HepG2 (cell line): Measurements from ENCODE around the gene SLC17A8. TPM values are rescaled to one million over a fixed set of nuclear protein-coding genes. Genes with fewer than 3 reads are reported as not detected.
A peak's percentile ranks its signal among the peaks of the same experiment; 100 is the strongest.

Source experiments
- CREM ChIP-seq, 2 experiments: sonication (generic) in 1 of 2; formaldehyde crosslinking in 1 of 2; IDR thresholded peaks; 2 replicates each; pipeline versions ENCODE4 v1.4.0 to v1.6.1; 2016 to 2020; ENCODE audit warnings: antibody characterized with exemption in 1 of 2, mild to moderate bottlenecking in 1 of 2, missing genetic modification reagents in 1 of 2
- DMAP1 ChIP-seq: IDR thresholded peaks from 2 replicates; pipeline ENCODE4 v1.6.1; 2016
- ELF1 ChIP-seq: sonication (generic); formaldehyde crosslinking; IDR thresholded peaks from 2 replicates; pipeline ENCODE4 v1.4.0; 2020; ENCODE audit warnings: missing genetic modification reagents
- ETV5 ChIP-seq: IDR thresholded peaks from 2 replicates; pipeline ENCODE4 v1.6.1; 2018; ENCODE audit warnings: missing biosample characterization, missing genetic modification reagents, inconsistent platforms, borderline replicate concordance
- FOXO1 ChIP-seq: sonication (generic); formaldehyde crosslinking; IDR thresholded peaks from 2 replicates; pipeline ENCODE4 v1.4.0; 2020; ENCODE audit warnings: missing genetic modification reagents
- GABPB1 ChIP-seq: IDR thresholded peaks from 2 replicates; pipeline ENCODE4 v1.6.1; 2016; ENCODE audit warnings: mild to moderate bottlenecking, missing genetic modification reagents, moderate library complexity, missing compliant biosample characterization
- HNRNPLL ChIP-seq: fragments of 200-400 bp; formaldehyde crosslinking; IDR thresholded peaks from 2 replicates; pipeline ENCODE4 v1.6.1; 2017; ENCODE audit warnings: mild to moderate bottlenecking, low read depth, low read length; ENCODE audit not compliant: poor library complexity, severe bottlenecking
- IRF2 ChIP-seq: IDR thresholded peaks from 2 replicates; pipeline ENCODE4 v1.6.1; 2018; ENCODE audit warnings: missing genetic modification reagents, missing compliant biosample characterization
- KDM4B ChIP-seq: sonication (generic); formaldehyde crosslinking; IDR thresholded peaks from 2 replicates; pipeline ENCODE4 v1.4.0; 2020; ENCODE audit warnings: missing genetic modification reagents
- MIER3 ChIP-seq: IDR thresholded peaks from 2 replicates; pipeline ENCODE4 v1.6.1; 2016; ENCODE audit warnings: missing compliant biosample characterization, borderline replicate concordance
- MXD3 ChIP-seq: IDR thresholded peaks from 2 replicates; pipeline ENCODE4 v1.6.1; 2016; ENCODE audit warnings: mild to moderate bottlenecking, missing biosample characterization, missing genetic modification reagents
- MZF1 ChIP-seq: sonication (generic); formaldehyde crosslinking; IDR thresholded peaks from 2 replicates; pipeline ENCODE4 v1.8.1; 2023; ENCODE audit warnings: mild to moderate bottlenecking, missing genetic modification reagents, borderline replicate concordance
- POGZ ChIP-seq: sonication (generic); formaldehyde crosslinking; IDR thresholded peaks from 2 replicates; pipeline ENCODE4 v1.4.0; 2020; ENCODE audit warnings: mild to moderate bottlenecking, missing genetic modification reagents
- RARA ChIP-seq: IDR thresholded peaks from 2 replicates; pipeline ENCODE4 v1.6.1; 2016; ENCODE audit warnings: missing genetic modification reagents, missing compliant biosample characterization
- RCOR2 ChIP-seq: IDR thresholded peaks from 2 replicates; pipeline ENCODE4 v1.6.1; 2016; ENCODE audit warnings: missing biosample characterization, missing genetic modification reagents
- SIX4 ChIP-seq: sonication (generic); formaldehyde crosslinking; IDR thresholded peaks from 2 replicates; pipeline ENCODE4 v1.4.0; 2020; ENCODE audit warnings: missing genetic modification reagents
- SOX13 ChIP-seq, 3 experiments: fragments of 450-650 bp in 1 of 3; sonication (generic) in 1 of 3; formaldehyde crosslinking in 1 of 3; IDR thresholded peaks in 2 of 3; conservative IDR thresholded peaks in 1 of 3; 2 replicates each; pipeline versions ENCODE4 v1.5.0 to v1.6.1; 2016 to 2020; ENCODE audit warnings: antibody characterized with exemption in 1 of 3, mild to moderate bottlenecking in 1 of 3, missing compliant biosample characterization in 1 of 3, missing genetic modification reagents in 1 of 3, moderate library complexity in 1 of 3
- SP140L ChIP-seq: sonication (generic); formaldehyde crosslinking; IDR thresholded peaks from 2 replicates; pipeline ENCODE4 v1.4.0; 2020; ENCODE audit warnings: missing genetic modification reagents, borderline replicate concordance
- TAF1 ChIP-seq: sonication (generic); formaldehyde crosslinking; IDR thresholded peaks from 2 replicates; pipeline ENCODE4 v1.4.0; 2020; ENCODE audit warnings: missing genetic modification reagents
- TOE1 ChIP-seq: sonication (generic); formaldehyde crosslinking; IDR thresholded peaks from 2 replicates; pipeline ENCODE4 v1.4.0; 2020; ENCODE audit warnings: mild to moderate bottlenecking, missing genetic modification reagents
- ZBTB25 ChIP-seq: IDR thresholded peaks from 2 replicates; pipeline ENCODE4 v1.6.1; 2018; ENCODE audit warnings: missing genetic modification reagents
- ZBTB34 ChIP-seq: sonication (generic); formaldehyde crosslinking; IDR thresholded peaks from 2 replicates; pipeline ENCODE4 v1.8.0; 2022; ENCODE audit warnings: mild to moderate bottlenecking, missing genetic modification reagents
- ZNF121 ChIP-seq: sonication (generic); formaldehyde crosslinking; IDR thresholded peaks from 2 replicates; pipeline ENCODE4 v1.5.0; 2020; ENCODE audit warnings: mild to moderate bottlenecking, missing genetic modification reagents
- ZNF549 ChIP-seq: sonication (generic); formaldehyde crosslinking; IDR thresholded peaks from 2 replicates; pipeline ENCODE4 v1.5.0; 2020; ENCODE audit warnings: missing genetic modification reagents
- ZNF629 ChIP-seq: sonication (generic); formaldehyde crosslinking; conservative IDR thresholded peaks from 2 replicates; pipeline ENCODE4 v1.5.0; 2020; ENCODE audit warnings: missing genetic modification reagents
- polyA plus RNA-seq, 8 experiments: library from polyadenylated mRNA; depleted of rRNA in 3 of 8; stranded (reverse) in 7 of 8; unstranded in 1 of 8; fragments of >200 nt; fragmentation: Illumina TruSeq in 4 of 8; extraction: Trizol in 4 of 8; gene quantifications; 2 replicates each; pipeline versions ENCODE4 v1.2.1 to v1.2.3, GENCODE V29; 2011 to 2016; ENCODE audit warnings: low read depth in 4 of 8, missing spikeins in 1 of 8, mixed read lengths in 1 of 8; ENCODE audit not compliant: insufficient read depth in 1 of 8
- total RNA-seq, 5 experiments: library from RNA; depleted of rRNA; stranded (reverse); fragments of >200 nt; fragmentation: Illumina TruSeq; extraction: Trizol; gene quantifications; 2 replicates each; pipeline ENCODE4 v1.2.3, GENCODE V29; 2016; ENCODE audit warnings: low read depth in 1 of 5

SLC17A8 gene
- total and polyA plus RNA-seq, 2 of the 13 experiments (the other 11 are each of a cell fraction or from before 2014, with no cell fraction given): 0.07 to 0.15 TPM

- TF ChIP-seq ZNF549: no peak
- TF ChIP-seq DMAP1 (CRISPR knock-in tag): 0 out of 2 replicates have a peak, but pooled peaks have one; percentile 32
- TF ChIP-seq HNRNPLL: no peak
- no peak for TF ChIP-seq MXD3 (CRISPR knock-in tag)
- 0 out of 2 replicates have a peak, but pooled peaks have one; percentile 32 for TF ChIP-seq ZNF121 (CRISPR knock-in tag)
- peak; percentile 76 for TF ChIP-seq POGZ
- peak; percentile 60; the same call in 1 of the 2 replicates for TF ChIP-seq ZBTB25 (CRISPR knock-in tag)
- TF ChIP-seq TAF1 (CRISPR knock-in tag): no peak
- peak; percentile 83 for TF ChIP-seq ZBTB34
- peak; percentile 45; the same call in 1 of the 2 replicates for TF ChIP-seq FOXO1 (CRISPR knock-in tag)
- peak; percentile 36; the same call in 1 of the 2 replicates for TF ChIP-seq SIX4 (CRISPR knock-in tag)
- no peak for TF ChIP-seq MZF1 (CRISPR knock-in tag)
- TF ChIP-seq RCOR2 (CRISPR knock-in tag): peak; percentile 49; the same call in 1 of the 2 replicates
- TF ChIP-seq SOX13 (IDR thresholded peaks at IDR 0.05): no peak
- TF ChIP-seq SOX13 (CRISPR knock-in tag; conservative IDR thresholded peaks at IDR 0.05 in 1 of 2, IDR thresholded peaks at IDR 0.05 in 1 of 2): peak in 1 of 2 experiments; percentile 67; a peak in 1 of 4 replicates
- peak; percentile 68 for TF ChIP-seq RARA
- peak; percentile 40; the same call in 1 of the 2 replicates for TF ChIP-seq CREM (IDR thresholded peaks at IDR 0.05)
- no peak for TF ChIP-seq CREM (CRISPR knock-in tag; IDR thresholded peaks at IDR 0.05)
- TF ChIP-seq ETV5 (CRISPR knock-in tag): peak; percentile 84
- peak; percentile 34; the same call in 1 of the 2 replicates for TF ChIP-seq MIER3
- TF ChIP-seq SP140L (CRISPR knock-in tag): peak; percentile 34; the same call in 1 of the 2 replicates
- TF ChIP-seq ELF1 (CRISPR knock-in tag): peak; percentile 80
- no peak for TF ChIP-seq TOE1 (CRISPR knock-in tag)
- peak; percentile 56; the same call in 1 of the 2 replicates for TF ChIP-seq KDM4B (CRISPR knock-in tag)
- TF ChIP-seq IRF2 (CRISPR knock-in tag): peak; percentile 42; the same call in 1 of the 2 replicates
- TF ChIP-seq ZNF629 (CRISPR knock-in tag): peak; percentile 52; the same call in 1 of the 2 replicates
- peak; percentile 19; the same call in 1 of the 2 replicates for TF ChIP-seq GABPB1 (CRISPR knock-in tag)
These were observed 88.2 kb downstream of the SLC17A8 start (continued) for GRCh38 chr12:100445081-100445481.
